Effector CD4-positive, alpha-beta T cell (primary cell): Measurements from ENCODE around the gene TRPC4. TPM values are rescaled to one million over a fixed set of nuclear protein-coding genes. Genes with fewer than 3 reads are reported as not detected.

Source experiments
- DNase-seq: peaks from one replicate; pipeline ENCODE4 v3.0.0-alpha.2; 2020
- total RNA-seq: gene quantifications from one replicate; lab custom pipeline; 2026; lab: John Stamatoyannopoulos, UW

Gene TRPC4
- total RNA-seq: not detected

DNA sequence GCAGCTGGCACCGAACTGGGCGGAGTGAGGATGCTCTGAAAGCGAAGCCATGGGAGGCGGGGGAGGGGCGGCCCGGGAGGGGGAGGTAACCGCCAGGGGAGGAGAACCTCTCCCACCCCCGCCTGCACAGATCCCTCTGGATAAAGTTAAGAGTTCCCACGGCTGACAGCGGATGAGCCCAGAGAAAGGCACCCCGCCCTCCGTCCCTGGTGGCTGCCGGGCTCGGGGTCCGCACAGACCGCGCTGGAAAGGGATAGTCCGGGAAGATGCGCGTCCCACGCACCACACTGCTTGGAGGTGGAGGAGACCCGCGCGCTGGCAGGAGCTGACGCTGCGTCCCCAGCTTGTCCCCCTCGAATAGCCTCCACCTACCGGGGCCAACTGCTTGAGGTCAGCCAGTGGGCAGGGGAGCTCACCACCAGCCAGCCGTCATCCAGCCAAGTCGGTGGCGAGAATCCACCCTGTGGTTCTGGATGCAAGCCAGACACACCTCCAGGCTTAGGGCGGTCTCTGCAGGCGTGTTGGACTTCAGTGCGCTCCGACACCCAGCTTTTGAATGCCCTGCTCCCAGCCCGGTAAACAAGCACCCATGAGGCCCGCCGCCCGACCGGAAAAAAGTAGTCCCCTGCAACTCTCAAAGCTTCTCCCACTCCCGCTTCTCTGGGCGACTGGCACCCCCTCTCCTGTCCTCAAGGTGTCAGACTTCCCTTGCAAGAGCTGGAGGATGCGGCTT, at the start of gene TRPC4:
TRPC4 (minus strand) TSS at position 17 of the 733 bp plus-strand sequence. CDS start 86,439 bp downstream, outside the sequence.
- no peak for DNase-seq

DNA sequence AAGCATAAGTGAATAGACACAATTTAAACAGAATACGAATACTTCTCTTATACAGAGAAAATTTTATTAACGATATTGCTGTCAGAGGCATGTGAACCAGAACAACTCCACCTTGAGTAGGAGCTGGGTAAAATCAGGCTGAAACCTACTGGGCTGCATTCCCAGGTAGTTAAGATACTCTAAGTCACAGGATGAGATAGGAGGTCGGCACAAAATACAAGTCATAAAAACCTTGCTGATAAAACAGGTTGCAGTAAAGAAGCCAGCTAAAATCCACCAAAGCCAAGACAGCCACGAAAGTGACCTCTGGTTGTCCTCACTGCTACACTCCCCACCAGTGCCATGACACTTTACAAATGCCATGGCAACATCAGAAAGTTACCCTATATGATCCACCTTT, 49.2 kb upstream of the TRPC4 start:
- no peak for DNase-seq

DNA sequence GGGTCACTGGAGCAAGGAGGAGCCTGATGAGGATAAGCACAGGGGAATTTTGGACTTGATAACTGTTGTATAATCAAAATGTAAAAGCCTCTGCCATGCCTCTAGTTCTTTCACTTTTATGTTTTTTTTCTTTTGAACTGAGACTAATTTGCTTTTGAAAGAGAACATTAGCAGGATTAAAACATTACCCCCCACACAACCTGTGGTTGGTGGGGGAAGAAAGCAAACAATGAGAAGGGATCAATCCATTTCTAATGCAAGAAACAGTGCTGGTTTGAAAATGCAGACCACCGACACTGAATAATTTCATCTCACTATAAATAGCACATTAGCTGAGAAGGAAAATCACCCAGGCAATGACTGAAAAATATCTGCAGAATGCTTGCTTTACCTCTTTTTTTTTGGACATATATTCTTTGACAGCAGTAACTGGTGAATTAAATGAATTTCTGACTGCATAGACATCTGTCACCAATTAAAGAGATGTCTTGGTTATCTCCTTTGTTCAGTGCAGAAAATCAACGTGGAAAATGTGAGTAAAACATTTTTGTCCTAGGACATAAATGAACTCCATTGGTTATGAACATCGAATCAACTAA, 48.6 kb upstream of the TRPC4 start:
- DNase-seq: no peak

DNA sequence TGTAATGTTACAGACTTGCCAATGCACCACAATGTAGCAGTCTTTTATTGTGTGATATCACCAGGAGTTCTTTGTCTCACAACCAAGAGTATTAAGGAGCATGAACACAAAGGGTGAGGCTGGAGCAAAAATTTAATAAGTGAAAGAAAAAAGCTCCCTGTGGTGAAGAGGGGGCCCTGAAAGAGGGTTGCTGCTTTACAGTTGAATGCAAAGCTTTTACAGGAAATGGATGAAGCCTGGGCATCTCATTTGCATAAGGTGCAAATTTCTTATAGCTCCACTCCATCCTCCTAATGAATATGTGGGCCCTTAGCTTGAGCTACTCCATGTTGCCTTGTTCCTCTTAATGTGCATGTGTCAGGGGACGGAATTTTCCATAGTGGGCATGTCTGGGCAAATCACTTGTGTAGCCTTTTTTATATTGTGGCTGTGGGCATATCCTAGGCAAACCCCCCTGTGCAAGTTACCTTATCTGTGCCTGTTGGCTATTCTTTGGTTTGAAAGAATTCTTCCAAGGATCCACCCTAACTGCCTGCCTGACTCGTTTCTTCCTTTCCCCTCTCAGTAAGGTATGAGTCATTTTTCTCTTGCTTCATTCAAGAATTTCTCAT, 45.3 kb upstream of the TRPC4 start:
- no peak for DNase-seq

DNA sequence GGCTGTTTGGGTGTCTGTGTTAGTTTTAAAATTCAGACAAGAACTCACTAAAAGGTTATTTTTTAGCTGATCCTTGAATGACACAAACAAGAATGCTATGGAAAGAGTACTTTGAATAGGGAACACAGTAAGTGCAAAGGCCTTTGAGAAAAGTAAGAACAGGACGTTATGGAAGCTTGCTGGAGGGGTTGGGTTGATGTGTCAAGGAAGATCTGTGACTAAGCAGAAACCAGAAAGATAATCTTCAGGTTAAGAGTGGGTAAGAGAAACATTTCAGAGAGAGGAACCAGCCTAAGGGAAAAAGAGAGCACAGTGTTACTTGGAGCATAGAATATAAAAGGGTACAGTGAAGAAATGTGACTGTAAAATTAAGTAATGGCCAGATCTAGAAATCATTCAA, 41.2 kb upstream of the TRPC4 start:
- DNase-seq: no peak

DNA sequence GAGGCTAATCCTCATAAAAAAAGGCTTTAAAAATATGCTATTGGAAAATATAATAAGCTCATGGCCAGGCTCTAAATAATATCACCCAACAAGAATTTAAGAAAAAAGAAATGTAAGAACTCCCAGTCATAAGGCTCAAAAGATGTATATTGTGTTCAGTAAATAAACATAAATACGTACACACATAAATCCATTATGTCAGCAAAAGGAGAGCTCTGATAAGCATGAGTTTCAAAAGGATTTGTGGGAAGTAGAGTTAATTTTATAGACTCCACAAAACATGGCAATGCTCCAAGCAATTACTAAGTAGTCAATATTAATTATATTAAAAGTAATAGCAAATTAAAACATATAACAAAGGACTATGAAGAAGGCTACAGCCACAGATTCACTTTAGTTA, 37.3 kb upstream of the TRPC4 start:
- DNase-seq: no peak

DNA sequence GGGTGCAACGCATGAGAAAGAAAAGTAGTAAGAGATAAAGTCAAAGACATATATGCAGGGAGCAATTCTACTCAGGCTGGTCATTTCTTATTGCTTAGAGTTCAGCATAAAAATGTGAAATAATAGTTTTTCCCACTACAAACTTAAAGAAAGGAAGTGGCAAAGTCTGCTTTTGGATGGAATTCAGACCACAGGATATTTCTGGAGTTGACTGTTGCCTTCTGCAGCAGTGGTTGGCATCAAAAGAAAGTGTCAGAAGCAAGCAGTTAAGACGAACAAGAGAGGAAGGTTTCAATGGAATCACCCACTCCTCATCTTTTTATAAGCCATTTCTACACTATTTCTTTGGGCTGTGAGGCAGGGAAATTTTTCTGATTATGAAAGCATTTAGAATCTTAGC, 36.2 kb upstream of the TRPC4 start:
- no peak for DNase-seq

DNA sequence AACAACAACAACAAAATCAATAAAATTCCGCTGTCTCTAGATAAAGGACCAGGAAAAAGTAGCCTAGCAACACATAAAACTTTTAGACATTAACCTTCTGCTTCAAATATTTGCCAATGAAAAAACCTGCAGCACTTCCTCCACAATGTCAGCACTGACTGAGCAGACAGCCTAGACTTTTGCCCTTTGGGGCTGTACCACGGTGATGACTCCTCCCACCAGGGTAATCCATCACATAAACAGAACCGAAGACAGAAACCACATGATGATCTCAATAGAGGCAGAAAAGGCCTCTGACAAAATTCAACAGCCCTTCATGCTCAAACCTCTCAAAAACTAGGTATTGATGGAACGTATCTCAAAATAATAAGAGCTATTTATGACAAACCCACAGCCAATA, 30.2 kb upstream of the TRPC4 start:
- DNase-seq: no peak

DNA sequence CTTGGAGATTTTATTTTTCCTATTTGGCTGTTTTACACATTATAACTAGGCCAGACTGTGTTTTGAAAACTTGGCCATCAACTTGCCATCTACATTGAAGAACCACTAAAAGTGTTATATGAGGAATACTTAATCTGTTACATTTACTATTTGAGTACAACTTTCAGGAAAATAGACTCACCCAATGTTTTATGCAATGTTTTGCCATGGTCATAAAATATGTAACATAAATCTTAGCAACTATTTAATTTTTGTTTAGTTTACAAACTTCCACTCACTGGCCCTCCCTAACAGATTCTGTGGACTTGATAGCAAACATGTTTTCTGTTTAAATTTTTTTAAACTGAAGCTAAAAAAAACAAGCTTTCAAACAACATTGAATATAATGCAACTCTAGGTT, 23.7 kb upstream of the TRPC4 start:
- DNase-seq: no peak

DNA sequence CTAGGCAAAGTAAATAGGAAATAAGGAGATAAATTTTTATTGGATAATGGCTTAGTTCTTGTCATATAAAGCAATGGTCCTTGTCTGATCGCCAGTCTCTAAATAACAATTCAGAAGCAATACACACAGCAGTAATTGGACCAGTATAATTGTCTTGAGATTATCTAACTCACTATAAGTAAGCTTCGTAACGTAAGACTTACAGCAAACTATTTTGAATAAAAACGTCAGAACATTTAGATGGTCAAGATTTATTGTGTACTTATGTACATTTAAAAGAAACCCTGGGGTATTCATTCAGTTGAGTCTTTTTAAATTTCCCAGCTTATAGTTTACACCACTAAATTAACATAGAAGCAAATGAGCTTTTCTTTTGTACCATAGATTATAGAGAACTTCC, 20.2 kb upstream of the TRPC4 start:
- no peak for DNase-seq

DNA sequence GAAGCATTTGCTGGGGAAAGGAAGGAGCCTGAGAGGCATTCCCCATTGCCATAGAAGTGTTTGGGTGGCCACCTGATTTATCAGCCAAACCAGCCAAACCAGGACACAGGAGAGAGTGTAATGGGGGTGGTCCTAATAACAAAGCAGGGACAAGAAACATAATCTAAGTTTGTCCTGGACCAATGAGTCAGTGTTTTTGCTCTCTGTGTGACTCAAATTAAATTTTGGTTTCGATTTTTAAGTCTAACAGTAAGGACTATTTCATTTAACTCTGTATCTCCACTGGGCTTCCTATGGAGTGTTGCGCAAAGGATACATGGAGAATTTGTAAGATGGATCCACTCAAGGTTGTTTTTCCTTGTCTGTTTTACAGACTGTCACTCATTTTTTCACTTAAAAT, 19.5 kb upstream of the TRPC4 start:
- no peak for DNase-seq

DNA sequence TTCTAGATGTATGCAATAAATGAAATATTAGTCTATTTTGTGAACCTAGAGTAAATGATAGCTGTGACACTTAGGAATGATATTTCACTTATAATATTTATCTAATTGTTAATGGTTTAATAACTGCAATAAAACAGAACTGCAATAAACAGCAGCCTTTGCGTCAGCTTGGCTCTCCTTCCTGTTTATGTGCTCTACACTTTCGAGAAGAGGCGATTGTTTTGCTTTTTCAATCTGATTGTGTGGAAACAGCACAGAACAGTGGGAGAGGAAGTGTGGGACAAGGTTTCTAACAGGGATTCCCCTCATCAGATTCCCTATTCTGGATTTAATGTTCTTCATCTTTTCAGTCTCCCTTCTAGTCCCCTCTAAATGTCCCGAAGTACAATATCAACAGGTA, 17.3 kb upstream of the TRPC4 start:
- no peak for DNase-seq

DNA sequence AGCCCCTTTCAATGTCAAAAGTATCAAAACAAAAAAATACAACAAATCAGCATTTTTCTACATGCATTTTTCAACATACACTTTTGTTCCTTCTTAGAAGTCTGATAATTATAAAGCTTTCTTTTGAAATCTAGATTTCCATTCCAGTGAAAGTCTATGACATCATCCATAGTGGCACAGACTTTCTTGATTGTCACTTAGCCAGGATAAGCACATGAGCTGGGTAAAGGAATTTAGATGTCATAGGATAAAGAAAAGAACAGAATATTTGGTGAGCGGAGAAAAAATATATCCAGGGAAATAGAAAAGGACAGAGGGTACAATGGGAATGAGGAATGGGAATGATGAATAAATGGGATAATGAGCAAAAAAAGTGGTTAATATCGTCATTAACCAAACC, 15.1 kb upstream of the TRPC4 start:
- no peak for DNase-seq

DNA sequence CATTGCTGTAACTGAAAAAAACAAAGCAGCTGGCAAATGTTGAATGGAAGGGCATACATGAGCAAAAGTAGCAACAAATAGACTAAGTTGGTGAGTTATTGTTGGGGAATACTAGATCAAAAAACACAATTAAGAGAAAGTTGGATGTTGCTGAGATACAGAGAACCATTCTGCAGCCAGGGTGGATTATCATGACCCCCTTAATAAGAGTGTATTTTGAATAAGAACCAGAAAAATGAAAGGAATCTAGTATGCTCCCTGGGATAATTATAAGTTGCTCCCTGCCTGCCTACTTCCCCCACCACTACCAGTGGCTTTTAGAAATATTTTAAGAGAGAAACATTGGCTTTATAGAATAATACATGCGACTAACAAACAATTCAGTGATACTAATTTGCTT, 14.5 kb upstream of the TRPC4 start:
- no peak for DNase-seq

DNA sequence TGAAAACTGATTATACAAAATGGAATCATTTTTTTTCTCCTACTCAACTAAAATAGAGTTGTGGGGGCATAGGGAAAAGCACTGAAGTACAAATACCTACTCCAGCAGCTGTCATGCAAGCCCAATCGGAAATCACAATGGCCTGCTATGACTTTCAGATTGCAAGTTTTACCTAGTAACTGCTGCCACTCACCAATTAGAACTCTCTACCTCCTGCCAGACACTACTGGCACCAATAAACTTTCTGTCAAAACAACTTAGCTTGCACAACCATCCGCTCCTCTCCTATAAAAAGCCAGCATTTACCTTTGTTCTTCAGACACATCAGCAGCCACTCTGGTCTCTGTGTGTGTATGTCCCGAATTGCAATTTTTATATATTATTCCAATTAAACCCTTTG, 9.3 kb upstream of the TRPC4 start:
- no peak for DNase-seq

DNA sequence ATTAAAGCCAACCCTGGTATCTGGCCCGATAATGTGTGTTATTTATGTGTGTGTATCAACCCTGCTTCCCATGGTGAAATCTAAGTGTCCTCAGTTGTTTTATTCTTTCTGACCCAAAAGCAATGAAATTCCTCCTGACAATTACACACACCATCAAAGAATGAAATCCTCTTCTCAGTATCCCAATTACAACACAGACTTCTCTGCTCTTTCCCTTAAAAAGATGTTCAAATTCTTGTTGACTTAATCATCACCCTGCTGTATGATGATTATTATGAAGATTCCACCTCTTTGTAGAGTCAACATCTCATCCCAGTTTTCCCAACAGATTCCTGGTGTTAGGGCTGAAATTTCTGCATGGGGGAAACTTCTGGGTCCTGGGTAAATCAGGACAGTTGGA, 8.9 kb upstream of the TRPC4 start:
- DNase-seq: no peak

DNA sequence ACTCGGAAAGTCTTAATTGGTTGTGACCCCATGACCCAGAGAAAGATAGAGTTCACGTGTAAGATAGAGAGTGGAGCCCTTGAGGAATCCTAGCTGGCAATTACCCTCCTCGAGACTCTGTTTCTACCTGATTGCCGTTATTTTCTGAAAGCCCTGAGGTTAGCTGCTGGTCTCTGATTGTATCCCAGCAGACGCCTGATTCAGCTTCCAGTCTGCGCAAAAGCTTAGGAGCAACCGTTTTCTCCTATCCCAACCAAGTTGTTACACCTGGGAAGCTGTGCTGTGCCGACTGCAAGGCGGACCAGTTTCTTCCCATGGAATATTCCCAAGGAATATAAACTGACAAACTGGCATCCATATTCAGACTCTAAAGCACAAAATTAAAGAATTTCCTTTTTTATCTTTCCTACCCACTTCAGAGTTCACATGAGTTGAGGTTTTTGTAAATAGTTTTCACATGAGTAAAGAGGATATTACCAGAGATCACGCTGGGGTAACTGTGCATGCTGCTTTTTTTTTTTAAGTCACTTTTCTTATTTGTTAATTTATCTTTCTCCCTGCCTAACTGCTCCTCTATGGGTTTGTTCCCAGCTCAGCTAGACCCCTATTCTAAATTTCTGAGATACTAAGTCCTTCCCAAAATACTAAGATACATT, 1.5 kb upstream of the TRPC4 start:
- DNase-seq: no peak

DNA sequence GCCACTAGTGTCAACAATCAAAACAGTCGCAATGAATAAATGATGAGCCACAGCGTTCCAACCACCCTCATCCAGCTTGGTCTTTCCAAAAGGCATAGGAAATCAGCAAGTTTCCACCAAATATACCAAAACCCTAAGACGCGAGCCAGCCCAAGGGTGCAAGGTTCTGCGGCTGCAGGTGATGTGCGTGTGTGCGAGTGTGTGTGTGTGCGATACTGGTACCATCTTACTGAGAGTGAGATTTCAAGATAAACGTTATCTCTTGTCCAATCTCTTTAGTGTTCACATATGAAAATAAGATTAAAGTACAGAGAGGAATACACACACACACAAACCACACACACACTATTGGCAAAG, 895 bp upstream of the TRPC4 start:
- DNase-seq: no peak

DNA sequence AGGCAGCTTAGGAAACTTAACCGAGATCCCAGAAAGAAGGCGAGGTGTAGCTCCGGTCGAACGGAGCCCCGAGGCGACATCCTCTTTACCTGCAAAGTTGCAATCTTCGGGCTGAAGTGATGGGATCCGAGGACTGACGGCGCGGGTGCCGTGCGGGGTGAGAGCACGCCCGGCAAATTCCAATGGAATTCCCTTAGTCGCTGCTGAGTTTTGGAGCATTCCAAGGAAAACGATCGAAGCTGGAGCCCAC, 141 bp downstream of the TRPC4 start:
- DNase-seq: no peak

DNA sequence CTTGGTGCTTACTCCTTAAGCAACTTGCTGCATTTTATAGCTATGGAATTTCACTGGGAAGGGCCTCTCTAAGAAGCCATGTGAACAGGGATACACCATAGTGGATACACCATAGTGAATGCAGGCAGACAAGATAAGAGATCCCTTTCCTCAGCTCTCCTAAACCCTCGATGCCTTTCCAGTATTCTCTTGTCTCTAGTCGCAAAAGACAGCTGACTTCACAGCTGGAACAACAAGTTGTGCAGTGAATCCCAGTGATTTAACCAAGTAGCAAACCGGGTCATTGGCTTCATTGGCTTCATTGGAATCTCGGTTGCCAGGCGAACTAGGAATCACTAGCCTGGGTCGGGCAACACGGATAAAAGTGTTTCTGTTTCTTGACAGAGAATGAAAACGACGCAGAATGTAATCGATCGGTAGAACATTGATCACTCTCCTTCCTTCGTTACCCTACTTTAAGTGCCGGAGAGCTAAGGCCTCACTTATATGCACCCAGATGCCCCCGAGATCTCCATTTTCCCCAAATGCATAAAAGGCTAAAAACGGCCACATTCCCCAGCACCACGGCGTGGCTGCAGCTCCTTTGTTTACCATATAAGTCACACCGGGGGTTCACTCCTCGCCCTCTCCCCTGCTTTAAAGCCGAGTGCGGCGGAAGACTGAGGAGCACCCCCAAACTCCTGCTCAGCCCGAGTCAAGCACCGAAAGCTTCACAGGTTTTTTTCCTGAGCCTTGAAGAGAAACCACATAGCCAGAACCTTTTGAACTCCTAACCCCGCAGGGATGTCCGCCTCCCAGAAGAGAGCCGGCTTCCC, 674 bp downstream of the TRPC4 start:
- DNase-seq: no peak

DNA sequence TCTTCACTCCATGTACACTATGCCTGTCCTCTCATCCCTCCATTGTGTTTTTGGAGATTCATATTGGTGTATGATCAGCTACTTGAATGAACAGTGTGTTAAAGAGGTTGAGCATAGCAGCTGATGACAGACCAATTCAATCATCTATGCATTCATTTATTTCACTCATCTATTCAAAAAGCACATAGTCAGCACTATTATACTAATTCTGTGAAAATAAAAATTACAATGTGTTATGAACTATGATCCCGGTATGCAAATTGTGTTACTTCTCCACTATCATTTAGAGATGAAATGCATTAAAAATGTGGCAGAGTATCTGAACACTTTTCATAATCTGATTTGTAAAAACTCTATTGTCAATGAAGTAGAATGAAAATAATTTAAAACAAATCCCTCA, 5.9 kb downstream of the TRPC4 start:
- DNase-seq: no peak

DNA sequence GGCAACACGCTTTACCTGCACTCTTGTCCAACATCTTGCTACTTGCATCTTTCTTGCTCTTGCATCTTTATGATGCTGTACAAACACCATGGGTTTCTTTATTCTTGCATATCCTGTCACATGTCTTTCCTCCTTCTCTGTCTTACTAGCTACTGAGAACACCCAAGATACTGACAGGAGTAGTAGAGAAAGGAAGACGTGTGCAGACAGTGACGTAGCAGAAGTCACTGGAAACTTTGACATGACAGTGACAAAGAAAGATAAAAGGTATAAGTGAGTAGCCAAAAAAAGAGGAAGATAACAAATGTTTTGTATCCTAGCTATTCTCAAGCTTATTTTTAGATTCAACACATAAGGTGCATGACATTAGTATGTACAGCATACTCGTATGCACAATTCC, 34.2 kb downstream of the TRPC4 start:
- no peak for DNase-seq

DNA sequence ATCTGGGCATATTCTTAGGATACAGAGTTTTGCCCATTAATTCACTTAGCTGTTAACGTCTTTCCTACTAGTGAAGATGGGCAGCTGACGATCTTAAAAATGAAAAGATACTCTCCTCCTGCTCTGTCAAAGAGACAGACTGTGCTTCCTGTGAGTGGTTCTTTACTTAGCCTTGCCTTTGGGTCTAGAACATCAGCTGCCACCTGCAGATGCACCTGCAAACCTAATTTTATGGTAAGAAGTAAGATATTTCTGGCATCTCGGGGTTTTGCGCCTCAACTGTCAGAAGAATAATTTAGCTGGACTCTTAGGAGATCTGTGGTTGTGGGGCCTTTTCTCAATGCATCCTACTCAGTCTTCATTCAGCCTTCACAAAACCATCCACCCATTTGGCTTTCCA, 36.2 kb downstream of the TRPC4 start:
- DNase-seq: no peak

DNA sequence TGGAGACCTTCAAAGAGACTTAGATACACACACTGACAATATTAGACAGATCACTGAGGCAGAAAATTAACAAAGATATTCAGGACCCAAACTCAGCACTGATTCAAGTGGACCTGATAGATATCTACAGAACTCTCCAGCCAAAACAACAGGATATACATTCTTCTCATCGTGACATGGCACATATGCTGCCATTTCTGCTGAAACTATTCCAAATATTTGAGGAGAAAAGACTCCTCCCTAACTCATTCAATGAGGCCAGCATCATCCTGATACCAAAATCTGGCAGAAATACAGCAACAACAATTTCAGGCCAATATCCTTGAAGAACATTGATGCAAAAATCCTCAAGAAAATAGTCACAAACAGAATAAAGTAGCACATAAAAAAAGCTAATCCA, 53.3 kb downstream of the TRPC4 start:
- DNase-seq: no peak
